Measurements from ENCODE around the gene KRTAP12-2.

Gene KRTAP12-2

GRCh38 chr21:44666401-44667320 is at the start of gene KRTAP12-2:
Gene KRTAP12-2, minus strand, starts transcription at chr21:44666927. Its CDS starts 41 bp downstream, at chr21:44666886.
- H3K4me1 ChIP-seq (ENCODE audit: control insufficient read depth, insufficient read depth, low read length) = no peaks in the 10 kb centered on the region
- H3K9me3 ChIP-seq (ENCODE audit: control insufficient read depth, low read length) = peaks cover 25% of the 10 kb centered on the region
- no peak for DNase-seq (ENCODE audit: low read depth)
- no peaks in the 10 kb centered on the region for H3K27me3 ChIP-seq (replicated peaks; ENCODE audit: control insufficient read depth, insufficient read depth, low read length)
- no peaks in the 10 kb centered on the region for H3K36me3 ChIP-seq (ENCODE audit: control insufficient read depth, insufficient read depth, low read length, severe bottlenecking)
- no peak within 1 kb of the TSS for H3K9ac ChIP-seq (ENCODE audit: low read length)
- no peak within 1 kb of the TSS for H3K4me3 ChIP-seq (ENCODE audit: low read length)

- H3K4me3 ChIP-seq (ENCODE audit: low read length) = no peak overlapping the region
- no peaks in the 10 kb centered on the region for H3K36me3 ChIP-seq (ENCODE audit: control insufficient read depth, insufficient read depth, low read length, severe bottlenecking)
- DNase-seq (ENCODE audit: low read depth) = no peak
- H3K9me3 ChIP-seq (ENCODE audit: control insufficient read depth, low read length) = peaks cover 5% of the 10 kb centered on the region
- no peak overlapping the region for H3K9ac ChIP-seq (ENCODE audit: low read length)
- H3K27me3 ChIP-seq (replicated peaks; ENCODE audit: control insufficient read depth, insufficient read depth, low read length) = peaks cover 73% of the 10 kb centered on the region
- H3K4me1 ChIP-seq (ENCODE audit: control insufficient read depth, insufficient read depth, low read length) = no peaks in the 10 kb centered on the region
Observed at GRCh38 chr21:44714905-44715304, 48.2 kb upstream of the KRTAP12-2 start.

GRCh38 chr21:44713846-44714245 is 47.1 kb upstream of the KRTAP12-2 start:
- DNase-seq (ENCODE audit: low read depth) = no peak
- Histone ChIP-seq H3K4me3 (ENCODE audit: low read length) (no peak overlapping the region), H3K4me1 (ENCODE audit: control insufficient read depth, insufficient read depth, low read length) (no peaks in the 10 kb centered on the region), H3K27me3 (replicated peaks; ENCODE audit: control insufficient read depth, insufficient read depth, low read length) (peaks cover 72% of the 10 kb centered on the region), H3K9me3 (ENCODE audit: control insufficient read depth, low read length) (peaks cover 5% of the 10 kb centered on the region), H3K36me3 (ENCODE audit: control insufficient read depth, insufficient read depth, low read length, severe bottlenecking) (no peaks in the 10 kb centered on the region), H3K9ac (ENCODE audit: low read length) (no peak overlapping the region)

- no peaks in the 10 kb centered on the region for H3K4me1 ChIP-seq (ENCODE audit: control insufficient read depth, insufficient read depth, low read length)
- DNase-seq (ENCODE audit: low read depth) = no peak
- H3K36me3 ChIP-seq (ENCODE audit: control insufficient read depth, insufficient read depth, low read length, severe bottlenecking) = no peaks in the 10 kb centered on the region
- peaks cover 72% of the 10 kb centered on the region for H3K27me3 ChIP-seq (replicated peaks; ENCODE audit: control insufficient read depth, insufficient read depth, low read length)
- peaks cover 5% of the 10 kb centered on the region for H3K9me3 ChIP-seq (ENCODE audit: control insufficient read depth, low read length)
- H3K9ac ChIP-seq (ENCODE audit: low read length) = no peak overlapping the region
- H3K4me3 ChIP-seq (ENCODE audit: low read length) = no peak overlapping the region
Observed at GRCh38 chr21:44713130-44713529, 46.4 kb upstream of the KRTAP12-2 start.

GRCh38 chr21:44712203-44713028 is 45.7 kb upstream of the KRTAP12-2 start:
- Histone ChIP-seq H3K9me3 (ENCODE audit: control insufficient read depth, low read length) (peaks cover 5% of the 10 kb centered on the region), H3K36me3 (ENCODE audit: control insufficient read depth, insufficient read depth, low read length, severe bottlenecking) (no peaks in the 10 kb centered on the region), H3K4me1 (ENCODE audit: control insufficient read depth, insufficient read depth, low read length) (no peaks in the 10 kb centered on the region), H3K27me3 (replicated peaks; ENCODE audit: control insufficient read depth, insufficient read depth, low read length) (peaks cover 72% of the 10 kb centered on the region), H3K4me3 (ENCODE audit: low read length) (no peak overlapping the region), H3K9ac (ENCODE audit: low read length) (no peak overlapping the region)
- no peak for DNase-seq (ENCODE audit: low read depth)

GRCh38 chr21:44711327-44712202 is 44.8 kb upstream of the KRTAP12-2 start, which contains the start of gene TSPEAR:
Gene TSPEAR, minus strand, starts transcription at chr21:44711572. Its CDS starts 58 bp downstream, at chr21:44711514.
- H3K4me1 ChIP-seq (ENCODE audit: control insufficient read depth, insufficient read depth, low read length) = no peaks in the 10 kb centered on the region
- H3K36me3 ChIP-seq (ENCODE audit: control insufficient read depth, insufficient read depth, low read length, severe bottlenecking) = no peaks in the 10 kb centered on the region
- peaks cover 5% of the 10 kb centered on the region for H3K9me3 ChIP-seq (ENCODE audit: control insufficient read depth, low read length)
- H3K9ac ChIP-seq (ENCODE audit: low read length) = no peak within 1 kb of the TSS
- peaks cover 76% of the 10 kb centered on the region for H3K27me3 ChIP-seq (replicated peaks; ENCODE audit: control insufficient read depth, insufficient read depth, low read length)
- H3K4me3 ChIP-seq (ENCODE audit: low read length) = no peak within 1 kb of the TSS
- no peak for DNase-seq (ENCODE audit: low read depth)

GRCh38 chr21:44710756-44711326 is 44.1 kb upstream of the KRTAP12-2 start:
- Histone ChIP-seq H3K4me3 (ENCODE audit: low read length) (no peak overlapping the region), H3K27me3 (replicated peaks; ENCODE audit: control insufficient read depth, insufficient read depth, low read length) (peaks cover 80% of the 10 kb centered on the region)

GRCh38 chr21:44710294-44710665 is 43.6 kb upstream of the KRTAP12-2 start:
- no peak overlapping the region for H3K4me3 ChIP-seq (ENCODE audit: low read length)
- H3K9me3 ChIP-seq (ENCODE audit: control insufficient read depth, low read length) = no peaks in the 10 kb centered on the region
- peaks cover 74% of the 10 kb centered on the region for H3K27me3 ChIP-seq (replicated peaks; ENCODE audit: control insufficient read depth, insufficient read depth, low read length)
- DNase-seq (ENCODE audit: low read depth) = no peak
- no peak overlapping the region for H3K9ac ChIP-seq (ENCODE audit: low read length)
- no peaks in the 10 kb centered on the region for H3K4me1 ChIP-seq (ENCODE audit: control insufficient read depth, insufficient read depth, low read length)
- no peaks in the 10 kb centered on the region for H3K36me3 ChIP-seq (ENCODE audit: control insufficient read depth, insufficient read depth, low read length, severe bottlenecking)

More at GRCh38 chr21:44710756-44711326, 44.1 kb upstream of the KRTAP12-2 start:
- DNase-seq (ENCODE audit: low read depth) = no peak
- H3K9me3 ChIP-seq (ENCODE audit: control insufficient read depth, low read length) = peaks cover under 1% of the 10 kb centered on the region
- H3K4me1 ChIP-seq (ENCODE audit: control insufficient read depth, insufficient read depth, low read length) = no peaks in the 10 kb centered on the region
- no peaks in the 10 kb centered on the region for H3K36me3 ChIP-seq (ENCODE audit: control insufficient read depth, insufficient read depth, low read length, severe bottlenecking)
- no peak overlapping the region for H3K9ac ChIP-seq (ENCODE audit: low read length)

GRCh38 chr21:44709426-44710293 is 42.9 kb upstream of the KRTAP12-2 start:
- H3K4me1 ChIP-seq (ENCODE audit: control insufficient read depth, insufficient read depth, low read length) = no peaks in the 10 kb centered on the region
- no peak overlapping the region for H3K4me3 ChIP-seq (ENCODE audit: low read length)
- no peaks in the 10 kb centered on the region for H3K9me3 ChIP-seq (ENCODE audit: control insufficient read depth, low read length)
- DNase-seq (ENCODE audit: low read depth) = peak; percentile 7
- no peak overlapping the region for H3K9ac ChIP-seq (ENCODE audit: low read length)
- H3K27me3 ChIP-seq (replicated peaks; ENCODE audit: control insufficient read depth, insufficient read depth, low read length) = peaks cover 72% of the 10 kb centered on the region
- H3K36me3 ChIP-seq (ENCODE audit: control insufficient read depth, insufficient read depth, low read length, severe bottlenecking) = no peaks in the 10 kb centered on the region
